ENCODE results near the gene ALDH1L2. TPM values are rescaled to one million over a fixed set of nuclear protein-coding genes. Genes with fewer than 3 reads are reported as not detected.

Gene ALDH1L2
- total RNA-seq, 3 donors from 2014 or later, result 2.3 to 7.8 (median 6.7) TPM

- no peak overlapping the region for H3K4me3 ChIP-seq
- H3K36me3 ChIP-seq, result no peaks in the 10 kb centered on the region
- DNase-seq (ENCODE audit: low spot score in 2 of 2), result no peak
- no peak for TF ChIP-seq POLR2AphosphoS5 (IDR thresholded peaks at IDR 0.05)
- no peak for TF ChIP-seq POLR2A (IDR thresholded peaks at IDR 0.05)
- no peak for TF ChIP-seq CTCF (IDR thresholded peaks at IDR 0.05)
- H3K4me1 ChIP-seq, result no peaks in the 10 kb centered on the region
- no peak overlapping the region for H3K27ac ChIP-seq
- H3K27me3 ChIP-seq, result no peaks in the 10 kb centered on the region
- H3K9me3 ChIP-seq, result no peaks in the 10 kb centered on the region
- intact Hi-C loops (cut with DNase I; ENCODE audit: low total_unique reads), result no loop called here
Observed at GRCh38 chr12:105076098-105076497, 8.2 kb downstream of the ALDH1L2 start.

GRCh38 chr12:105072888-105073488 is 11.3 kb downstream of the ALDH1L2 start:
- DNase-seq (ENCODE audit: low spot score in 2 of 2), result no peak
- Histone ChIP-seq H3K9me3 (no peaks in the 10 kb centered on the region), H3K27ac (no peak overlapping the region), H3K4me1 (no peaks in the 10 kb centered on the region), H3K36me3 (no peaks in the 10 kb centered on the region), H3K27me3 (no peaks in the 10 kb centered on the region), H3K4me3 (no peak overlapping the region)
- TF ChIP-seq POLR2A (IDR thresholded peaks at IDR 0.05) (no peak), CTCF (IDR thresholded peaks at IDR 0.05) (no peak), POLR2AphosphoS5 (IDR thresholded peaks at IDR 0.05) (no peak)
- intact Hi-C loops (cut with DNase I; ENCODE audit: low total_unique reads), result no loop called here

GRCh38 chr12:105071981-105072380 is 12.3 kb downstream of the ALDH1L2 start:
- Histone ChIP-seq H3K27ac (no peak overlapping the region), H3K27me3 (no peaks in the 10 kb centered on the region), H3K4me1 (no peaks in the 10 kb centered on the region), H3K36me3 (no peaks in the 10 kb centered on the region), H3K4me3 (no peak overlapping the region), H3K9me3 (no peaks in the 10 kb centered on the region)
- intact Hi-C loops (cut with DNase I; ENCODE audit: low total_unique reads), result no loop called here
- DNase-seq (ENCODE audit: low spot score in 2 of 2), result no peak
- TF ChIP-seq POLR2A (IDR thresholded peaks at IDR 0.05), result no peak
- TF ChIP-seq CTCF (IDR thresholded peaks at IDR 0.05), result no peak
- TF ChIP-seq POLR2AphosphoS5 (IDR thresholded peaks at IDR 0.05), result no peak

GRCh38 chr12:105069936-105070702 is 14.1 kb downstream of the ALDH1L2 start:
- no peak for DNase-seq (ENCODE audit: low spot score in 2 of 2)
- no peak overlapping the region for H3K27ac ChIP-seq
- no peaks in the 10 kb centered on the region for H3K36me3 ChIP-seq
- H3K27me3 ChIP-seq, result no peaks in the 10 kb centered on the region
- TF ChIP-seq POLR2AphosphoS5 (IDR thresholded peaks at IDR 0.05) (no peak), POLR2A (IDR thresholded peaks at IDR 0.05) (no peak), CTCF (IDR thresholded peaks at IDR 0.05) (no peak)
- H3K4me1 ChIP-seq, result no peaks in the 10 kb centered on the region
- H3K4me3 ChIP-seq, result no peak overlapping the region
- no peaks in the 10 kb centered on the region for H3K9me3 ChIP-seq
- intact Hi-C loops (cut with DNase I; ENCODE audit: low total_unique reads), result no loop called here

GRCh38 chr12:105067511-105068031 is 16.7 kb downstream of the ALDH1L2 start:
- intact Hi-C loops (cut with DNase I; ENCODE audit: low total_unique reads), result no loop called here
- Histone ChIP-seq H3K27ac (no peak overlapping the region), H3K4me3 (no peak overlapping the region), H3K9me3 (no peaks in the 10 kb centered on the region), H3K27me3 (no peaks in the 10 kb centered on the region), H3K36me3 (no peaks in the 10 kb centered on the region), H3K4me1 (no peaks in the 10 kb centered on the region)
- no peak for TF ChIP-seq POLR2AphosphoS5 (IDR thresholded peaks at IDR 0.05)
- no peak for TF ChIP-seq POLR2A (IDR thresholded peaks at IDR 0.05)
- no peak for TF ChIP-seq CTCF (IDR thresholded peaks at IDR 0.05)
- no peak for DNase-seq (ENCODE audit: low spot score in 2 of 2)
